CD8-positive, alpha-beta memory T cell (primary cell): ENCODE measurements around the gene TCEANC. TPM values are rescaled to one million over a fixed set of nuclear protein-coding genes. Genes with fewer than 3 reads are reported as not detected.

ENCODE experiments used
- polyA plus RNA-seq: library from polyadenylated mRNA; unstranded; fragments of 300-500 nt; fragmentation: Illumina TruSeq; gene quantifications from one replicate; pipeline ENCODE4 v1.2.3, GENCODE V29; 2021
- total RNA-seq, 2 experiments: library from RNA; stranded (reverse); gene quantifications; one replicate each; pipeline ENCODE4 v1.2.3, GENCODE V29; 2021

The TCEANC gene
- total and polyA plus RNA-seq, 3 experiments from 2014 or later, result 2.7 to 10.3 (median 3.4) TPM

Other genes with a start within 250 kb of the TCEANC start
- under 1 TPM; 0.58 to 0.59 TPM for gene EGFL6, start 83.5 kb upstream of the TCEANC start, total RNA-seq
- not detected for gene EGFL6, start 83.5 kb upstream of the TCEANC start, polyA plus RNA-seq
- gene RAB9A, start 36.0 kb downstream of the TCEANC start, total RNA-seq, result 10 to 100 TPM; 27.1 to 32.8 TPM
- 48.1 TPM for gene RAB9A, start 36.0 kb downstream of the TCEANC start, polyA plus RNA-seq
- gene TRAPPC2, start 81.5 kb downstream of the TCEANC start, total RNA-seq, result 10 to 100 TPM; 18.7 to 19.0 TPM
- 50.6 TPM for gene TRAPPC2, start 81.5 kb downstream of the TCEANC start, polyA plus RNA-seq
- gene OFD1, start 81.6 kb downstream of the TCEANC start, total RNA-seq, result 10 to 100 TPM; 29.1 to 30.4 TPM
- gene OFD1, start 81.6 kb downstream of the TCEANC start, polyA plus RNA-seq, result 46.3 TPM
- not detected for gene GPM6B, start 164.0 kb downstream of the TCEANC start, total RNA-seq
- 0.30 TPM for gene GPM6B, start 164.0 kb downstream of the TCEANC start, polyA plus RNA-seq